ENCODE measurements around the gene ERCC3.
"Not testable (repeated sequence)": the region's sequence is repeated elsewhere in the genome, so short reads cannot be mapped to it uniquely, and the experiment has no call there.

Gene ERCC3

DNA sequence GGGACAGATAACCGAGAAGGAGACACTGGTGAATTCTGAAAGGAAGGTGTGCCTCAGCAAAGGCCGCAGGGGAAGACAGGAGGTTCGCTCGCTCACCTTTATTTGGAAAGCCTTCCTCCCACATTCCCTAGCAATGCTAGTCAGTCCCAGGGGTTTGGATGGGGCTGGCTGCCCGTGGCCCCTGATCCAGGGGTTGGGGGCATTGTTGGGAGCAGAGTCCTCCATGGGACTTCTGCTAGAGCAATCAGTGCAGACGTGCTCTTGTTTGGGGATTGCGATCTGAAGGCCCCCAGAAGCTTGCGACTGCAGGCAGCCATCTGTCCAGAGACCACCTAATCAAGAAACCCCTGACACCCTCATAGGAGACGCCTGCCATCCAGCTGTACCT, 67.8 kb downstream of the ERCC3 start:
- no peak for DNase-seq (ENCODE audit: low read depth)

DNA sequence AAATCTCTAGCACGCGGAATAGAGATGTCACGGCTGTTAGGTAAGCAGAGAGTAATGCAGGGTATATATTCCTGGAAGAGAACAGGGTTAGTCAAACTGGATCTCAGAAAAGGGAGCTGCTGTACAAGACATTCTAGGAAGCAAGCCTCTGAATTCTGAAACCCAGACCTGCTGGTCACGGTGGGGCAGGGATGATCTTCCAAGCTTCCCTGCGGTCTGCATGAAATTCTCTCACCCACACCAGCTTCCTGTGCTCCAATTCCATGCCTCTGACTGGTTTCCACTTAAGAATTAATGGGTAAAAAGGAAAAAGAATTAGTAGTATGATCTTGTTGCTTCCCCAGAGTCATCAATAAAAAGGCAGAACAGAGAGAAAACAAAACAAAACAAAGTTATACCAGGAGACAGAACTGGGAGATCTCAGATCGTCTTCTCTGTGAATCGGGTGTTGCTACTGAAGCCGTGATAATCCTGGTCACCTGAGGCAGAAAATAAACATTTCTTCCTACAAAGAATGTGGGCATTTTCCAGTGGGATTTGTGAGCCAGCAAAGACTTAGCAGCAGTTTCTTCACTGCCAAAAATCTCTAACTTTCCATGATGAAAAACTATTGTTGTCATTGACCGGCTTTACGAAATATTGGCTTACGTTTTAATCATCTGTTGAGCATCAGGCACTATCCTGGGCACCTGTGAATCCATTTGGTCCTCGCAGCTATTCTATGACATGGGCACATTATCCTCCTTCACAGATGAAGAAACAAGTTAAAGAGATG, 68.6 kb downstream of the ERCC3 start:
- no peak for DNase-seq (ENCODE audit: low read depth)

DNA sequence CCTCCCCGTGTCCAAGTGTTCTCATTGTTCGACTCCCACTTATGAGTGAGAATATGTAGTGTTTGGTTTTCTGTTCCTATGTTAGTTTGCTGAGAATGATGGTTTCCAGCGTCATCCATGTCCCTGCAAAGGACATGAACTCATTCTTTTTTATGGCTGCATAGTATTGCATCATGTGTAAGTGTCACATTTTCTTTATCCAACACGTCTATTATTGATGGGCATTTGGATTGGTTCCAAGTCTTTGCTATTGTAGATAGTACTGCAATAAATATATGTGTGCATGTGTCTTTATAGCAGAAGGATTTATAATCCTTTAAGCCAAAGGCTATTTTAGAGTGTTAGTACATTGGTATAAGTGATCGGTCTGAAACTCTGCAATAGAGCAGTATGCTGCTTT, 69.8 kb downstream of the ERCC3 start:
- not testable (repeated sequence) for DNase-seq (ENCODE audit: low read depth)

GRCh38 chr2:127220768-127221527, 73.0 kb downstream of the ERCC3 start:
- no peak for DNase-seq (ENCODE audit: low read depth)

DNA sequence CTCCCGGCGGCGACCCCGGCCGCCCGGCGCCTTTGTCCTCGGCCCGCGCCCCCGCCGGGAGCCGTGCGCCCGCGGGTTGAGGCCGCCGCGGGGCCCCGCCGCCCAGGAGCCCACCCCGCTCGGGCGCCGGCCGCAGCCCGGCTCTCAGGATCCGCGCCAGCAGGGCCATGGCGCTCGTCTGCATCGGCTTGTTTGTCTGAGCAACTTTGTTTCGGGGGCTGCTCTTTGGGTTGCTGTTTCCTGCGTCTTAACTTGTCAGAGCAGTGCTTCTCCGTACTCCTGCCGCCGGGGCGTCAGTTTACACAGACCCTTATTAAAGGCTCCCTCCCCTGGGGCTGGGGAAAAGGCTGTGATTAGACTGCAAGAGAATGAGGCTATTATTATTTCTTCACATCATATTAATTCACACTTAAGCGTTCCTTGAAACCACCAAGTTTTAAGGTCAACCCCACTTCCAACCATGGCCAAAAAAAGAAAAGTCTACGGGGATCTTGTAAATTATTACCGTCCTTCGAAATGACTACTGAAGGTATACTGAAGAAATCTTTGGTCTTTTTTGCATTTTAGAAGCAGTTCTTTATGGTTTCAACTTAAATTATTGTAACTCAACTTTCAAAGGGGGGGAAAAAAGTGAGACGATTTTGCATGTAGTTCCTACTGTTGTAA, 73.7 kb downstream of the ERCC3 start, which contains the start of gene CYP27C1:
Gene CYP27C1 (minus strand): TSS at position 198 of the 666 bp plus-strand sequence. CDS start 29 bp downstream, at position 169.
- no peak for DNase-seq (ENCODE audit: low read depth)

- no peak for DNase-seq (ENCODE audit: low read depth)
Measured at GRCh38 chr2:127219171-127220070, 74.5 kb downstream of the ERCC3 start.

GRCh38 chr2:127218812-127219170, 75.2 kb downstream of the ERCC3 start:
- no peak for DNase-seq (ENCODE audit: low read depth)

DNA sequence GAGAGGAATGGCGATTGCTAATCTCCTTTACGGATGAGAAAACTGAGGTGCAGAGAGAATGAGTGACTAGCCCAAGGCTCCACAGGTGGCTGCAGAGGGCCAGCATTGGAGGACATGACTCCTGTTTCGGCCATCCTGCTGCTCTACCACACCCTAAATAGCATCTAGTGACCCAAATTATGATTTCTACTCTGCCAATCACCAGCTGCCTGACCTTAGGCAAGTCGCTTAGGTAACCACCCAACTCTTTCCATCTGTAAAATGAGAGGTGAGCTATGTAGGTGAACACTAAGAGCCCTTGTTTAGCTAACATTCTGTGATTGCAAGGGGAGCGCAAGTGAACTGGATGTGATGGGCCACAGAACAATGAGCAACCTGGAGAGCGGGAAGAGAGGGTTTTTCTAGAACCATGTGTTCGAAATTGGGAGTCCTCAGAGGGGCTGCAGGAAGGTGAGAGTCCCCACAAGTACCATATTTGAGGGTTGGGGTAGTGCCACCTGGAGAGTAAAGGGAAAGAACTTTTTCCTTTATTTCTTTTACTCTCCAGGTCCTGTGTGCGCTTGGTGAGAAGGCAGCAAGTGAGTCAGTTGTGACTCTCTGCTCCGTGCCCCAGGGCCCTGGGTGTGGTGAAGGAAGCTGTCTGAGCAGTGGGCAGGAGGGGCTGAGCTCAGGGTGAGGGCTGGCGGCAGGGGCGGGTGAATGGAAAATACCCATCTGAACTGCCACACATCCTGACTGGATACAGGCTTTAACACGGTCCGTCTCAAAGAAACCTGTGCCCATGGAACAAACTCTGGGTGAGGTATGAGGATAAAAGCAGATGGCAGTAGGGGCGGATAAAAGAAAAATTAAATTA, 76.2 kb downstream of the ERCC3 start:
- no peak for DNase-seq (ENCODE audit: low read depth)

DNA sequence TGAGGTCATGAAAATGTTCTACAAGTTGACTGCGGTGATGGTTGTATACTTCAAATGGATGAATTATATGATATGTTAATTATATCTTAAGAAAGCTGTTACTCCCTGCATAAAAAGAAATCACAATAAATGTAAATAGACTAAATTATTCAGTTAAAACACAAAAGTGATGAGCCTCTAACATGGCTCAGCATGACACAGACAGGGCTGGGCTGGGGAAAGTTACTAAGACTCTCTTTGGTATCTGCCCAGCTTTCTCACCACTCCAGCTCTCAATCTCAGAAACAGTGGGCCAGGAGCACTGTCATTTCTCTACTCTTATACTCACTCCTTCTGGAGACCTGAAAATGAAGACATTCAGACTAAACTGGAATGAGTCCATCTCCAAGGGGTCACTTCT, 77.4 kb downstream of the ERCC3 start:
- DNase-seq (ENCODE audit: low read depth), result no peak

DNA sequence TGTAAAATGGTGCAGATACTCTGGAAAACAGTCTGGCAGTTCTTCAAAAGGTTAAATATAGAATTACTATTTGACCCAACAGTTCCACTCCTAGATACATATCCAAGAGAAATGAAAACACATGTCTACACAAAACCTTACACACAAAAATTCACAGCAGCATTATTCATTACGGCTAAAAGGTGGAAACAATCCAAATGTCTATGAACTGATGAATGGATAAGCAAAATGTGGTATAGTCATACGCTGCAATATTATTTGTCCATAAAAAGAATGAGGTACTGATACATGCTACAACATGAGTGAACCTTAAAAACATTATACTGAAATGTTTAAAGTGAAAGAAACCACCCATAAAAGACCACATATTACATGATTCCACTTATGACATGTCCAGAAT, 77.8 kb downstream of the ERCC3 start:
- no peak for DNase-seq (ENCODE audit: low read depth)

GRCh38 chr2:127214201-127214600, 79.7 kb downstream of the ERCC3 start:
- DNase-seq (ENCODE audit: low read depth), result not testable (repeated sequence)

DNA sequence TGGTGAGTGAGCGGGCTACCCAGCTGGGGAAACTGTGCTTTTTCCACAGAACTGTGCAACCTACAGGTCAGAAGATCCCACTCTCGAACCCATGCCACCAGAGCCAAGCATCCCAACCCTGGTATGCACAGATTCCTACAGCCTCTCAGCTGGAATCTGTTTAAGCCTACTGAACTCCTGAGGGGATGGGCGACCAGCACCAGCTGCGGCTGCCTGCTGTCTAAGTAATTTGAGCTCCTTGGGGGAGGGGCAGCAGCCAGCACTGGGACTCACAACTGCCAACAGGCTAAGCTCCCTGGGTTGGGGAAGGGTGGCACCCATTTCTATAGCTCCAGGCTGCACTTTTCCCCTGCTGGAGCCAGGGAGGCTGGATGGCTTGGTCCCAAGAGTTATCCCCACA, 85.6 kb downstream of the ERCC3 start:
- DNase-seq (ENCODE audit: low read depth), result no peak
